ENCODE measurements around the gene DCAF4.

DNA sequence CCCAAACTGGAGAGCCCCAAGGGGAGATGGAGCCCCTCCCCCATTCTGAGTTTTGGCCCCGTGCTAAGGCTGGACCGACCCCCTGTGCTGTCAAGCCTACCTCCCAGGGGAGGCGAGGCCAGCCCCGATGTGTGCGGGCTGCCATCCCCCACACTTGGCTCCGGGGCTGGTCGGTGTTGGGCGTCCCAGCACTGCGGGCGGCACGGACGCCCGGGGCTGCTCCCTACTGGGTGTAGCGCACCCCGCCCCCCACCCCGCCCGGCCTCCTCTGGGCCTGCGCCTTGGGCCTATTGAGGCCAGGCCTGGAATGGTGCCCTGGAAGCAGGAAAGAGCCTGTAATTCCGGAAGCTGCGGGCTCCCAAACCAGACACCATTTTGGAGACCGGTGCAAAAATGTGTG, 2.6 kb downstream of the DCAF4 start:
- no peak for TF ChIP-seq POLR2AphosphoS5 (IDR thresholded peaks at IDR 0.05)
- TF ChIP-seq POLR2A (IDR thresholded peaks at IDR 0.05): no peak
